ENCODE results near the gene SLC24A3.

- TF ChIP-seq CTCF (IDR thresholded peaks at IDR 0.05) (no peak), POLR2A (IDR thresholded peaks at IDR 0.05) (no peak), POLR2AphosphoS5 (IDR thresholded peaks at IDR 0.05) (no peak)
Observed at GRCh38 chr20:19465536-19465935, 253.1 kb downstream of the SLC24A3 start.

All from upper lobe of left lung (tissue), 4 donors.